HEK293 (cell line): Measurements from ENCODE around the gene MDN1.

Experiments
- GLI2 ChIP-seq: fragments of 450-650 bp; formaldehyde crosslinking; IDR thresholded peaks from 2 replicates; pipeline ENCODE4; 2017; ENCODE audit warnings: missing biosample characterization, missing genetic modification characterization, low read depth, borderline replicate concordance
- HOXD13 ChIP-seq: sonication (generic); formaldehyde crosslinking; IDR thresholded peaks from 2 replicates; pipeline ENCODE4 v1.8.0; 2022; ENCODE audit warnings: missing genetic modification reagents, borderline replicate concordance
- MYNN ChIP-seq: fragments of 450-650 bp; formaldehyde crosslinking; IDR thresholded peaks from 2 replicates; pipeline ENCODE4 v1.5.1; 2016; ENCODE audit warnings: missing biosample characterization, missing genetic modification characterization, borderline replicate concordance
- MZF1 ChIP-seq: fragments of 450-650 bp; formaldehyde crosslinking; IDR thresholded peaks from 2 replicates; pipeline ENCODE4 v1.5.1; 2017; ENCODE audit warnings: missing biosample characterization, missing genetic modification characterization, borderline replicate concordance
- REPIN1 ChIP-seq: fragments of 450-650 bp; formaldehyde crosslinking; IDR thresholded peaks from 2 replicates; pipeline ENCODE4 v1.5.1; 2017; ENCODE audit warnings: missing biosample characterization, missing genetic modification characterization, low read depth
- ZNF174 ChIP-seq: fragments of 450-650 bp; formaldehyde crosslinking; IDR thresholded peaks from 2 replicates; pipeline ENCODE4 v1.5.0; 2017; ENCODE audit warnings: missing biosample characterization, mild to moderate bottlenecking, missing genetic modification characterization
- ZNF211 ChIP-seq: fragments of 450-650 bp; formaldehyde crosslinking; IDR thresholded peaks from 2 replicates; pipeline ENCODE4 v1.5.1; 2016; ENCODE audit warnings: low read depth, missing biosample characterization, missing genetic modification characterization
- ZNF24 ChIP-seq: fragments of 450-650 bp; formaldehyde crosslinking; IDR thresholded peaks from 2 replicates; pipeline ENCODE4 v1.5.1; 2016; ENCODE audit warnings: missing biosample characterization, missing genetic modification characterization
- ZNF324 ChIP-seq: fragments of 450-650 bp; formaldehyde crosslinking; IDR thresholded peaks from 2 replicates; pipeline ENCODE4 v1.5.1; 2016; ENCODE audit warnings: missing biosample characterization, missing genetic modification characterization
- ZNF571 ChIP-seq: fragments of 450-650 bp; formaldehyde crosslinking; IDR thresholded peaks from 2 replicates; pipeline ENCODE4 v1.5.0; 2017; ENCODE audit warnings: missing biosample characterization, missing genetic modification characterization
- TF ChIP-seq, protein P1 (sequence below): fragments of 450-650 bp; formaldehyde crosslinking; IDR thresholded peaks from 2 replicates; pipeline ENCODE4 v1.5.1; 2016; ENCODE audit warnings: missing biosample characterization, missing genetic modification characterization
- TF ChIP-seq, protein P2 (sequence below): fragments of 450-650 bp; formaldehyde crosslinking; IDR thresholded peaks from 2 replicates; pipeline ENCODE4 v1.5.1; 2017; ENCODE audit warnings: missing biosample characterization, missing genetic modification characterization
- TF ChIP-seq, protein P3 (sequence below): fragments of 450-650 bp; formaldehyde crosslinking; conservative IDR thresholded peaks from 2 replicates; pipeline ENCODE4 v1.5.1; 2016; ENCODE audit warnings: low read depth, missing biosample characterization, missing genetic modification characterization

DNA sequence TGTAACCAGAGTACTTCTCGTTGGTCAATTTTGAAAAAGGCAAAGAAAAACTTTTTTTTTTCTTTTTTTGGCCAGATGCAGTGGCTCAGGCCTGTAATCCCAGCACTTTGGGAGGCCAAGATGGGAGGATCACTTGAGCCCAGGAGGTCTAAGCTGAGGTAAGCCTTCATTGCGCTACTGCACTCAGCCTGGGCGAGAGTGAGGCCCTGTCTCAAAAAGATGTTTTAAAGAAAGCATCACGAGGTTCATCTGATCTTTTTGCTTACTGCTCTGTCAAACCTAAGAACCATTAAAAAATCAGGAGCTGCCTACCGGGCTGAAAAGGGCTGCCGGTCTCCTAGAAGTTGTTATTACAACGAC, 181.7 kb downstream of the MDN1 start:
- TF ChIP-seq, protein P1, sequence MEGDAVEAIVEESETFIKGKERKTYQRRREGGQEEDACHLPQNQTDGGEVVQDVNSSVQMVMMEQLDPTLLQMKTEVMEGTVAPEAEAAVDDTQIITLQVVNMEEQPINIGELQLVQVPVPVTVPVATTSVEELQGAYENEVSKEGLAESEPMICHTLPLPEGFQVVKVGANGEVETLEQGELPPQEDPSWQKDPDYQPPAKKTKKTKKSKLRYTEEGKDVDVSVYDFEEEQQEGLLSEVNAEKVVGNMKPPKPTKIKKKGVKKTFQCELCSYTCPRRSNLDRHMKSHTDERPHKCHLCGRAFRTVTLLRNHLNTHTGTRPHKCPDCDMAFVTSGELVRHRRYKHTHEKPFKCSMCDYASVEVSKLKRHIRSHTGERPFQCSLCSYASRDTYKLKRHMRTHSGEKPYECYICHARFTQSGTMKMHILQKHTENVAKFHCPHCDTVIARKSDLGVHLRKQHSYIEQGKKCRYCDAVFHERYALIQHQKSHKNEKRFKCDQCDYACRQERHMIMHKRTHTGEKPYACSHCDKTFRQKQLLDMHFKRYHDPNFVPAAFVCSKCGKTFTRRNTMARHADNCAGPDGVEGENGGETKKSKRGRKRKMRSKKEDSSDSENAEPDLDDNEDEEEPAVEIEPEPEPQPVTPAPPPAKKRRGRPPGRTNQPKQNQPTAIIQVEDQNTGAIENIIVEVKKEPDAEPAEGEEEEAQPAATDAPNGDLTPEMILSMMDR, result no peak
- TF ChIP-seq ZNF211 (no peak), ZNF571 (tag by site-specific recombination) (no peak), MYNN (tag by site-specific recombination) (no peak), ZNF324 (tag by site-specific recombination) (no peak), HOXD13 (CRISPR knock-in tag) (no peak), MZF1 (tag by site-specific recombination) (no peak), ZNF174 (tag by site-specific recombination) (no peak), REPIN1 (tag by site-specific recombination) (no peak), ZNF24 (no peak), GLI2 (tag by site-specific recombination) (no peak)
- TF ChIP-seq, protein P2, sequence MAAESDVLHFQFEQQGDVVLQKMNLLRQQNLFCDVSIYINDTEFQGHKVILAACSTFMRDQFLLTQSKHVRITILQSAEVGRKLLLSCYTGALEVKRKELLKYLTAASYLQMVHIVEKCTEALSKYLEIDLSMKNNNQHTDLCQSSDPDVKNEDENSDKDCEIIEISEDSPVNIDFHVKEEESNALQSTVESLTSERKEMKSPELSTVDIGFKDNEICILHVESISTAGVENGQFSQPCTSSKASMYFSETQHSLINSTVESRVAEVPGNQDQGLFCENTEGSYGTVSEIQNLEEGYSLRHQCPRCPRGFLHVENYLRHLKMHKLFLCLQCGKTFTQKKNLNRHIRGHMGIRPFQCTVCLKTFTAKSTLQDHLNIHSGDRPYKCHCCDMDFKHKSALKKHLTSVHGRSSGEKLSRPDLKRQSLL, result no peak
- TF ChIP-seq, protein P3, sequence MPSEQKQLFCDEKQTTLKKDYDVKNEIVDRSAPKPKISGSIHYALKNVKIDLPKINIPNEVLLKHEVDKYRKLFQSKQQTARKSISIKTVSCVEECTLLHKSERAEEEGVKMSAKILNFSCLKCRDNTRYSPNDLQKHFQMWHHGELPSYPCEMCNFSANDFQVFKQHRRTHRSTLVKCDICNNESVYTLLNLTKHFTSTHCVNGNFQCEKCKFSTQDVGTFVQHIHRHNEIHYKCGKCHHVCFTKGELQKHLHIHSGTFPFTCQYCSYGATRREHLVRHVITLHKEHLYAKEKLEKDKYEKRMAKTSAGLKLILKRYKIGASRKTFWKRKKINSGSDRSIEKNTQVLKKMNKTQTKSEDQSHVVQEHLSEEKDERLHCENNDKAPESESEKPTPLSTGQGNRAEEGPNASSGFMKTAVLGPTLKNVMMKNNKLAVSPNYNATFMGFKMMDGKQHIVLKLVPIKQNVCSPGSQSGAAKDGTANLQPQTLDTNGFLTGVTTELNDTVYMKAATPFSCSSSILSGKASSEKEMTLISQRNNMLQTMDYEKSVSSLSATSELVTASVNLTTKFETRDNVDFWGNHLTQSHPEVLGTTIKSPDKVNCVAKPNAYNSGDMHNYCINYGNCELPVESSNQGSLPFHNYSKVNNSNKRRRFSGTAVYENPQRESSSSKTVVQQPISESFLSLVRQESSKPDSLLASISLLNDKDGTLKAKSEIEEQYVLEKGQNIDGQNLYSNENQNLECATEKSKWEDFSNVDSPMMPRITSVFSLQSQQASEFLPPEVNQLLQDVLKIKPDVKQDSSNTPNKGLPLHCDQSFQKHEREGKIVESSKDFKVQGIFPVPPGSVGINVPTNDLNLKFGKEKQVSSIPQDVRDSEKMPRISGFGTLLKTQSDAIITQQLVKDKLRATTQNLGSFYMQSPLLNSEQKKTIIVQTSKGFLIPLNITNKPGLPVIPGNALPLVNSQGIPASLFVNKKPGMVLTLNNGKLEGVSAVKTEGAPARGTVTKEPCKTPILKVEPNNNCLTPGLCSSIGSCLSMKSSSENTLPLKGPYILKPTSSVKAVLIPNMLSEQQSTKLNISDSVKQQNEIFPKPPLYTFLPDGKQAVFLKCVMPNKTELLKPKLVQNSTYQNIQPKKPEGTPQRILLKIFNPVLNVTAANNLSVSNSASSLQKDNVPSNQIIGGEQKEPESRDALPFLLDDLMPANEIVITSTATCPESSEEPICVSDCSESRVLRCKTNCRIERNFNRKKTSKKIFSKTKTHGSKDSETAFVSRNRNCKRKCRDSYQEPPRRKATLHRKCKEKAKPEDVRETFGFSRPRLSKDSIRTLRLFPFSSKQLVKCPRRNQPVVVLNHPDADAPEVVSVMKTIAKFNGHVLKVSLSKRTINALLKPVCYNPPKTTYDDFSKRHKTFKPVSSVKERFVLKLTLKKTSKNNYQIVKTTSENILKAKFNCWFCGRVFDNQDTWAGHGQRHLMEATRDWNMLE (tag by site-specific recombination), result no peak
